ENCODE results near the gene TUNAR. TPM values are rescaled to one million over a fixed set of nuclear protein-coding genes. Genes with fewer than 3 reads are reported as not detected.

The TUNAR gene
- total RNA-seq, 1 experiment from 2014 or later, result not detected

GRCh38 chr14:95915330-95915729 lies 38.7 kb downstream of the TUNAR start:
- no peak overlapping the region for H3K4me3 ChIP-seq (ENCODE audit: low read depth, low read length, poor library complexity, severe bottlenecking)
- H3K9me3 ChIP-seq (ENCODE audit: low read depth, low read length, poor library complexity, severe bottlenecking), result no peaks in the 10 kb centered on the region
- TF ChIP-seq EZH2 (IDR thresholded peaks at IDR 0.05; ENCODE audit: borderline replicate concordance, low read depth, low read length, poor library complexity, severe bottlenecking), result no peak
- TF ChIP-seq CTCF (conservative IDR thresholded peaks at IDR 0.05; ENCODE audit: low read depth, low read length), result no peak
- no peaks in the 10 kb centered on the region for H3K4me1 ChIP-seq (ENCODE audit: insufficient read depth, low read length, poor library complexity, severe bottlenecking)
- no peak overlapping the region for H3K27ac ChIP-seq (ENCODE audit: low read depth, low read length, poor library complexity, severe bottlenecking)
- BruUV-seq (replicated peaks), result no TSS peak
- intact Hi-C loops (cut with micrococcal nuclease; ENCODE audit: unreplicated experiment), result no loop called here
- peaks cover 64% of the 10 kb centered on the region for H3K27me3 ChIP-seq (replicated peaks; ENCODE audit: insufficient read depth, low read depth, low read length, poor library complexity)
- no peaks in the 10 kb centered on the region for H3K36me3 ChIP-seq (ENCODE audit: insufficient read depth, low read length, poor library complexity, severe bottlenecking)
- DNase-seq (ENCODE audit: low spot score), result no peak
- ChIA-PET CTCF (no interaction called here), POLR2A (ENCODE audit: low non-redundant PET) (no interaction called here)

GRCh38 chr14:95918466-95918865 lies 41.8 kb downstream of the TUNAR start:
- Histone ChIP-seq H3K36me3 (ENCODE audit: insufficient read depth, low read length, poor library complexity, severe bottlenecking) (no peaks in the 10 kb centered on the region), H3K27ac (ENCODE audit: low read depth, low read length, poor library complexity, severe bottlenecking) (no peak overlapping the region), H3K4me3 (ENCODE audit: low read depth, low read length, poor library complexity, severe bottlenecking) (no peak overlapping the region), H3K4me1 (ENCODE audit: insufficient read depth, low read length, poor library complexity, severe bottlenecking) (no peaks in the 10 kb centered on the region), H3K27me3 (replicated peaks; ENCODE audit: insufficient read depth, low read depth, low read length, poor library complexity) (peaks cover 47% of the 10 kb centered on the region), H3K9me3 (ENCODE audit: low read depth, low read length, poor library complexity, severe bottlenecking) (no peaks in the 10 kb centered on the region)
- no TSS peak for BruUV-seq (replicated peaks)
- intact Hi-C loops (cut with micrococcal nuclease; ENCODE audit: unreplicated experiment), result no loop called here
- no peak for DNase-seq (ENCODE audit: low spot score)
- TF ChIP-seq EZH2 (IDR thresholded peaks at IDR 0.05; ENCODE audit: borderline replicate concordance, low read depth, low read length, poor library complexity, severe bottlenecking) (no peak), CTCF (conservative IDR thresholded peaks at IDR 0.05; ENCODE audit: low read depth, low read length) (no peak)
- ChIA-PET CTCF (no interaction called here), POLR2A (ENCODE audit: low non-redundant PET) (no interaction called here)

GRCh38 chr14:95920769-95921438 lies 44.3 kb downstream of the TUNAR start:
- Histone ChIP-seq H3K36me3 (ENCODE audit: insufficient read depth, low read length, poor library complexity, severe bottlenecking) (no peaks in the 10 kb centered on the region), H3K27me3 (replicated peaks; ENCODE audit: insufficient read depth, low read depth, low read length, poor library complexity) (peaks cover 55% of the 10 kb centered on the region), H3K9me3 (ENCODE audit: low read depth, low read length, poor library complexity, severe bottlenecking) (no peaks in the 10 kb centered on the region), H3K27ac (ENCODE audit: low read depth, low read length, poor library complexity, severe bottlenecking) (no peak overlapping the region), H3K4me1 (ENCODE audit: insufficient read depth, low read length, poor library complexity, severe bottlenecking) (no peaks in the 10 kb centered on the region), H3K4me3 (ENCODE audit: low read depth, low read length, poor library complexity, severe bottlenecking) (no peak overlapping the region)
- intact Hi-C loops (cut with micrococcal nuclease; ENCODE audit: unreplicated experiment), result no loop called here
- BruUV-seq (replicated peaks), result no TSS peak
- ChIA-PET CTCF (no interaction called here), POLR2A (ENCODE audit: low non-redundant PET) (no interaction called here)
- no peak for DNase-seq (ENCODE audit: low spot score)
- TF ChIP-seq EZH2 (IDR thresholded peaks at IDR 0.05; ENCODE audit: borderline replicate concordance, low read depth, low read length, poor library complexity, severe bottlenecking) (no peak), CTCF (conservative IDR thresholded peaks at IDR 0.05; ENCODE audit: low read depth, low read length) (no peak)

Measured in A673 (cell line).